ENCODE measurements around the gene SRRM3.
"Not testable (repeated sequence)": the region's sequence is repeated elsewhere in the genome, so short reads cannot be mapped to it uniquely, and the experiment has no call there.

The SRRM3 gene

DNA sequence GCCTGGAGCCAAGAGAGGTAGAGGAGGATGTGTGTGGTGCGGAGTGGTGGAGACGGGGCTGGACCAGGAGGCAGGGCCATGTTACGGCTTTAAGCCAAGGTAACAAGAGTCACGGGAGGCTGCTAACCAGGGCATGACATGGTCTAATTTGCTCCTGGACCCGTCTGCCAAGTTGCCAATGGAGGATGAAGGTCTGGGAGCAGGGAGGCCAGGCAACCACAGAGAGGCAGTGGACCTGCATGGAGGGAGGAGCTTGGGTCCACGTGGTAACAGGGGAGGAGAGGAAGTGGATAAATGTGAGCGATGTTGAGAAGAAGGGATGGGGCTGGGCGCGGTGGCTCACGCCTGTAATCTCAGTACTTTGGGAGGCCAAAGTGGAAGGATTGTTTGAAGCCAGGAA is 31.0 kb downstream of the SRRM3 start:
- no peak for DNase-seq

DNA sequence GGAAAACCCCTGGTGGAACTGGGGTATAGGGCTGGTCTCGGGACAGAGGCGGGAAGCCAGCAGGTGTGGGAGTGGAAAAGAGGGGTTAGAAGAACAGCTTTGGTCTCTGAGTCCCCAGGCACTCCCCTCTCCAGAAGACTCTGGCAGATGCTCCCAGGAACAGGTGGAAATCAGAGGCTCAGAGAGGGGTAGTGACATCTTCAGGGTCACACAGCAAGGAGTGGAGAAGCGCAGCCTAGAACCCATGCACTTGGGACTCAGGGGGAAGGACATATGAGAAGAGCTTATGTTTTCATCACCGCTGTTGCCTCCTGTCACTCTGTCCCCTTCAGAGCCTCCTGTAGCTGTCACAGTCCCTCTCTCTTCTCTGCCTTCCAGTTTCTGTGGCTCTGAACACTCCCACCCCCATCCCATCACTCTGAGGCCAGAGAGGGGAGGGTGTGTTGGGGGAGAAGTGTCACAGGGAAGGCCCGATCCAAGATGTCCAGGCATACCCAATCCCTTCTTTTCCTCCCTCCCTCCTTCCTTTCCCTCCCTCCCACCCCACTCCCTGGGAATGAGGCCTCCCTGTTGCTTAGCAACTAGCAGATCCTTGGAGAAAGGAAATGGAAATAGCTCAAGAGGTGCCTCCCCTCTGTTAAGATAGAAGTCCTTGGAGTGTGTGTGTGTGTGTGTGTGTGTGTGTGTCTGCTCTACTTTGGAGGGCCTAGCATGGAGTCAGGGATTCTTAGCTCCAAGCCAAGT is 32.0 kb downstream of the SRRM3 start:
- no peak for DNase-seq

DNA sequence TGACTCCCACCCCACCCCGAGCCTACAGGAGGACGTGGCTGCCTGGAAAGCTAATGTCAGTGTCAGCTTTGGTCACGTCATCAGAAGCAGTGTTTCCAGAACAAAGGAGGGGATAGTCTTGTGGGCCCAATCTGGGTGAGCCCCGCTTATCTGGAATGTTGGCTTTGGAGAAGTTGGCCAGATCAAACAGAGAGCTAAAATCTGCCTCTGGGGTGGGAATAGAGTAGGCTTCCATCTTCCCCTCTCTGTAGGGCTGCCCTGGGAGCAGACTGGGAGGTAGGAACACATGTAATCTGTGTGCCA is 32.5 kb downstream of the SRRM3 start:
- DNase-seq = no peak

DNA sequence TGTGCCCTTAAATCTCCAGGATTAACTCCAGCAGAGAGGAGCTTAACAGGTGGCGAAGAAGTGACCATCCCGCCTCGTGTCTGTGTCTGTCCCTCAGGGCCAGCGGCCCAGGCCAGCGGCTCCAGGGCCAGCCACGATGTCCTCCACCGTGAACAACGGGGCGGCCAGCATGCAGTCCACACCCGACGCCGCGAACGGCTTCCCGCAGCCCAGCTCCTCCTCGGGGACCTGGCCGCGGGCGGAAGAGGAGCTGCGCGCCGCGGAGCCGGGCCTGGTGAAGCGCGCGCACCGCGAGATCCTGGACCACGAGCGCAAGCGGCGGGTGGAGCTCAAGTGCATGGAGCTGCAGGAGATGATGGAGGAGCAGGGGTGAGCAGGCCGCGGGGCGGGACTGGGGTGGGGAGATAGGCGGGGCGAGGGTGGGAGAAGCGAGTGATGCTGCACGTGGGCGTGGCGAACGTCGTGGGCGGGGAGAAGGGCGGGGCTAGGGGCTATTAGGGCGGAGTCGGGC is 33.3 kb downstream of the SRRM3 start:
- peak; percentile 90 for DNase-seq

DNA sequence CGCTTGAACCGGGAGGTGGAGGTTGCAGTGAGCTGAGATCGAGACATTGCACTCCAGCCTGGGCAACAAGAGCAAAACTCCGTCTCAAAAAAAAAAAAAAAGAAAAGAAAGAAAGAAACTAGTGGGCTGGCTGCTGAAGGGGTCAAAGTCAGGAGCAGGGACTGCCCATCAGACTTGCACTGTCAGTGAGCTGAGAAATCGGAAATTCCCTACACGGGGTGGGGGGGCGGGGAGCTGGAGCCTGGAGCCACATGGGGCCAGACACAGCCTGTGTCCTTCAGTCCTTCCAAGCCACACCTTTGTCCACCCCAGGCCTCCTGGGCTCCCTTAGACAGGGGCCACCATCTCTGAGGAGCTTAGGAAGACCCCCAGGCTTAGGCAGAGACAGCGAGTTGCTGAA is 34.5 kb downstream of the SRRM3 start:
- DNase-seq = no peak

DNA sequence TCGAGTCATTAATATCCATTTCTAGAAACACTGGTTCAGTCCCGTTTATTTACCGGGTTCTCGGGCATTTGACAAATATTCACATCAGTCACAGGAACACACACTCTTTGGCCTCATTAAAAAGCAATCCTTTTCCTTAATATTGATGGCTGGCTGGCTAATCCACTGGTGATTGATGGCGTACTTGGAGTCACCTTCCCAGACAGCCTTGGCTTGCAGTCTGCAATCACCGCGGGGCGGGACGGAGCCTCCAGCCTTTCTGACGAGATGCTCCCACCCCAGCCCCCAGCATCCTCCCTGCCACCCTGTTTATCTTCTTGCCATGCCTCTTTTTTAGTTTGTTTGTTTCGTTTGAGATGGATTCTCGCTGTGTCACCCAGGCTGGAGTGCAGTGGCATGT is 36.6 kb downstream of the SRRM3 start:
- no peak for DNase-seq

DNA sequence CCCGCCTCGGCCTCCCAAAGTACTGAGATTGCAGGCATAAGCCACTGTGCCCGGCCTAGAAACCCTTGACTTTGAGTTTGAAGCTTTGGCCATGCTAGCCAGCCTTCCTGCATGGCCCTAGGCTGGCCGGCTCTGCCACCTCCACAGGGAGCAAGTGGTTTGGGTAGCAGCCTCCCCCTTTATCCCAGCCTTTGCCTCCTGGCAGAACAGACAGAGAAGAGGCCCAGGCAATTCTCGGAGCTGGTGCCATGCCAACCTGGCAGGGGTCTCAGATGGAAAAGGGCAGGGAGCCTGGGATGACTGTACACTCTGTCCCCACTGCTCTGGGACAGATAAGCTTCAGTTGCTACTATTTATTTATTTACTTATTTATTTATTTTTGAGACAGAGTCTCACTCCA is 39.4 kb downstream of the SRRM3 start:
- DNase-seq = no peak

DNA sequence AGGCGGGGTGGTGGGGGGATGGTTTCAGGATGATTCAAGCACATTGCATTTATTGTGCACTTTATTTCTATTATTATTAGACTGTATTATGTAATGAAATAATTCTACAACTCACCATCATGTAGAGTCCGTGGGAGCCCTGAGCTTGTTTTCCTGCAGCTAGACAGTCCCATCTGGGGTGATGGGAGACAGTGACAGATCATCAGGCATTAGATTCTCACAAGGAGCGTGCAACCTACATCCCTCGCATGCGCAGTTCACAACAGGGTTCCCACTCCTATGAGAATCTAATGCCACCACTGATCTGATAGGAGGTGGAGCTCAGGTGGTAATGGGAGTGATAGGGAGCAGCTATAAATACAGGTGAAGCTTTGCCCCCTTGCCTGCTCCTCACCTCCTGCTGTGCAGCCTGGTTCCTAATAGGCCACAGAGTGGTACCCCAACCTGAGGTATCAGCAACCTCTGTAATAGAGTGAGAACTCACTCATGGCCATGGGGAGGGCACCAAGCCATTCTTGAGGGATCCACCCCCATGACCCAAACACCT is 40.9 kb downstream of the SRRM3 start:
- DNase-seq = not testable (repeated sequence)

DNA sequence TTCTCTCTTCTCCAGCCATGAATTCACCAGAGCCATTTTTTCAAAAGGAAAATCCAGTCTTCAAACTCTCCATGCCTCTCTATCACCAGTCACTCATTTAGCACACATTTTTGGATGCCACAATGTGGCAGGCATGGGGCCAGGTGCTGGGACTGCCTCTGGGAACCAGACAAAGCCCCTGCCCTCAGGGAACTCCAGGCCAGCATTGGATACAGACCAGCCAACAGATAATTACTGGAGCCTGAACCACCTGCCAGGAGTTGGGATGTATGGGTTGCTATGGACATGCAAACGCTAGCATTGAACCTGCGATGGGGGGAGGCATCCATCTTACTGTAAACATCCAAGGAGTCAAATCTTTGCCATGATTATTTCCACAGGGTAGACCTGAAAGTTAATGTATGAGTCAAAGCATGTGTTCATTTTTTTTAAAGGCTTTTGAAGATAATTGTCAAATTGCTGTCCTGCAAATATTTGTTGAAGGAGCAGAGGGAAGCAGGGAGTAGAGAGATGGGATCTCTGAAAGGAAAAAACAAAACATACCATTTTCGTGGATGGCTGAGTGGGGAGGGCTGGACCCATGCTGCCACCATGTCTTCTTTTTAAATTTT is 43.2 kb downstream of the SRRM3 start:
- DNase-seq = no peak

DNA sequence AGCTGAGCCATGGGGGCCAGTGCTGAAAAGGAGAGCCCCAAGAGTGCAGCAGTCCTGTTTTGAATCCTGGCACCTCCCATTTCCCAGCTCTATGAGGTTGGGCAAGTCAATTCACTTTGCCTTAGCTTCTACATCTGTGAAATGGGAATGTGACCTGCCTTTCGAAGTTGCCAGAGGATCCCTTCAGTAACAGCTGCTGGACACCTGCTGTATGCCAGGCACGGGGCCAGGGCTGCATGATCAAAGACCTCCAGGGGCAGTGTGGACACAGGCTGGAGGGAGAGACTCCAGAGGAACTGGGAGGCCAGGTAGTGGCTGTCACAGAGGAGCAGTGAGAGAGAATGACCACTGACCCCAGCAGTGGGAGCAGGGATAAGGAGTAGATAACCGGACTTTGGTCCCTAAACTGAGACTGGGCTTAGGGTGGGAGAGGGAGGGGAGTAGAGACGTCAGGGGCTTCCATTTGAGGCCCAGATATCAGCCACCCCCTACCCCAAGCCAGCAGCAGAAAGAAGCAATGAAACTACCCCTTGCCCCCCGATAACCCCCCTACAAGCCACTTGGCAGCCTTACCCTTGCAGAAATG is 45.2 kb downstream of the SRRM3 start:
- no peak for DNase-seq

DNA sequence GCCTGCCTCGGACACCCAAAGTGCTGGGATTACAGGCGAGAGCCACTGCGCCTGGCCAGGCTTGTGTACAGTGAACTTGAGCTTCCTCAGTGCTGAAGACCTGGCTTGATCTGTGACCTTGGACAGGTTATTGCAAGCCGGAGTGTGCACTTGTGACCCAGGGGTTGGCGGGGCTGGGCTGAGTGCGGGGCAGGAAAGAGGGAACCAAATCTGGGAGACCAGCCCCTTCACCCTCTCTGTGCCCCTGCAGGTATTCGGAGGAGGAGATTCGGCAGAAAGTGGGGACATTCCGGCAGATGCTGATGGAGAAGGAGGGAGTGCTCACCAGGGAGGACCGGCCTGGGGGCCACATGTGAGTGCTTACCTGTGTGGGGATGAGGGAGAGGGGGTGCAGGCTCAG is 46.2 kb downstream of the SRRM3 start:
- no peak for DNase-seq

DNA sequence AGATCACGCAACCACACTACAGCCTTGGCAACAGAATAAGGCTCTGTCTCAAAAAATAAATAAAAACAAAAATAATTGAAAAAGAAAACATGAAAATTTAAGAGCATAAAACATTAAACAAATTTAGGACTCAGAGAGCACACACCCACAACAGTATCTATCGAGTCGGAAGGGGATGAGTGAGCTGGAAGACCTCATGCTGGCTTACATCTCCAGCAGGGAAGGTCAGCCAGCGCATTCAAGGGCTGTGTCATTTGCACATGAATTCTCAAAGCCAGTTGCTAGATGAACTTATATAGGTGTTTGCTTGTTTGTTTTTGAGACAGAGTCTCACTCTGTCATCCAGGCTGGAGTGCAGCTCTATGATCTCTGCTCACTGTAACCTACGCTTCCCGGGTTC is 50.3 kb downstream of the SRRM3 start:
- no peak for DNase-seq

DNA sequence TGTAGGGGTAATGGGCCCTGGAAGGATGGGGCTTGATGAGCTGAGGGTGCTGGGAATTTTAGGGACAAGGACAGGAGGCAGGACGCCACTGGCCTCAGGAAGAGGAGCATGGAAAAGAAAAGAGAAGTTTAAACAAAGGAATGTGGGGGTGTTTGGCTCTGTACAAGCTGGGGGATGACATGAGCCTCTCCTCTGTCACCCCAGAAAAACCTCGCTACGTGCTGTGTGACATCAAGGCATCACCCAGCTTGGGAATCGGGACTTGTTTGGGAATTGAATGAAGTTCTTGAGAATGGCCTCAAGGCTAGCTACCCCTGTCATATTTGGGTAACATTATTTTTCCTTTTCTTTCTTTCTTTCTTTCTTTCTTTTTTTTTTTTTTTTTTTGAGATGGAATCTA is 53.1 kb downstream of the SRRM3 start:
- no peak for DNase-seq

DNA sequence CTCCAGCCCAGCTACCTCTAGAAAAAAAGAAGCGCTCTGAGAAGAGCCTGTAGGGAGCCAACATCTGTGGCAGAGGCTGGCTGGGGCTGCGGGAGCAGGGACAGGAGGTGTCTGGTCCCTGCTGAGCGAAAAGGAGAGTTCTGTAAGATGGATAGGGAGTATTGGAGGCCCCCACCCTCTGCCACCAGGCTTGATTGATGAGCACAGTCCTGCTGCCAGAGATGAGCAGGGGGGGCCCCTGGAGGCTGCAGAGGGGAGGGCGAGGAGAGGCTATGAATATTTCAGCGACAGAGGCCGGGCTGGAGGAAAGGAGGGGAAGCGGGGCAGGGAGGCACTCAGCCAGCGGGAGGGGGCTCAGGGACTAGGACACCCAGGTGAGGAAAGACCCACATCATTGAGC is 56.3 kb downstream of the SRRM3 start:
- no peak for DNase-seq

DNA sequence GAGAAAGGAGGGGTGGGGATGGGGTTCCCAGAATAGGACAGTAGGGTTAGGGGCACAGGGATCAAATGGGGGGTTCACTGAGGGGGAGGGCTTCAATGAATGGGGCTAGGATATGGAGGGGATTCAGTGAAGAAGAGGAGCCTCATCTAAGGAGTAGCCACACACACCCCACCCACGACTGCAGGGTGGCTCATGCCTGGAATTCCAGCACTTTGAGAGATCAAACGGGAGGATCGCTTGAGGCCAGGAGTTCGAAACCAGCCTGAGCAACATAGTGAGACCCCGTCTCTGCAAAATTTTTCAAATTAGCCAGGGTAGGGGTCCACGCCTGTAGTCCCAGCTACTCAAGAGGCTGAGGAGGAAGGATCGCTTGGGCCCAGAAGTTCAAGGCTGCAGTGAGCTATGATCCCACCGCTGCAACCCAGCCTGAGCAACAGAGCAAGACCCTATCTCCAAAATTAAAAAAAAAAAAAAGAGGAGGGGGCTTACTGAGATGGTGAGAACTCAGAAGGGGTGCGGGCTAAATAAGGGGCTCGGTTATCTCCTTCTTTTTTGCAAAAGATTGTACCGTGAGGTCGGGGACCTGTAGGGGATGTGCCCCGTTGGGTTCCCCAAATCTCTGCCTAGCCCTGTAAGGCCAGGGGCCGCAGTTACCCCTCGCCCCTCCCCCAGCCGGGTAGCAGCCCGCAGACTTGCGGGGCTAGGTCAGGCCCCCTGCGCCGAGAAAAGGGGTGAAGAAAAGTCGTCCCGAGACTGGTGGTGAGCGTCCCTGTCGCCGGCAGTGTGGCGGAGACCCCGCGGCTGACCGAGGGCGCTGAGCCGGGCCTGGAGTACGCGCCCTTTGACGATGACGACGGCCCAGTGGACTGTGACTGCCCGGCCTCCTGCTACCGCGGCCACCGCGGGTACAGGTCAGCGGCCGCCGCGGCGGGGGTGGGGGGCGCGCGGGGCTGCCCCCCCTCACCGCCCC is 57.7 kb downstream of the SRRM3 start:
- DNase-seq = no peak

DNA sequence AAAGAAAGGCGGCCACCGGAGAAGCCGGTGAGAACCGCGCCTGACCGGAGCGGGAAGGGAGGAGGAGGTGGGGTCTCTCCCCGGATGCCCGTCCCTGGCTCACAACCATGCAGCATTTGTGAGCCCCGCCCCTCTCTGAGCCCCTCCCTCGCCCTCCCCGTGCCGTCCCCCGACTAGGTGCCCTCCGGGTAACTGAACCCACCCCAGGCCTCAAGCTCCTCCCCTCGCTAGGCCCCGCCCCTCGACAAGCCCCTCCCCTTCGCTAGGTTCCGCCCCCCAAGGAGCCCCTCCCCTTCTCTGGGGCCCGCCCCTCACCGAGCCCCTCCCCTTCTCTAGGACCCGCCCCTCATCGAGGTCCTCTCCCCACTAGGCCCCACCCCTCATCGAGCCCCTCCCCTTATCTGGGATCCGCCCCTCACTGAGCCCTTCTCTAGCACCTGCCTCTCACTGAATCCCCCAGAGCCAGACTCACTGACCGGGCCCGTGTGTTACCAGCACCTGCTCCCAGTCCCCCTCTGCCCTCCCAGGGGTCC is 58.5 kb downstream of the SRRM3 start:
- peak; percentile 70 for DNase-seq

DNA sequence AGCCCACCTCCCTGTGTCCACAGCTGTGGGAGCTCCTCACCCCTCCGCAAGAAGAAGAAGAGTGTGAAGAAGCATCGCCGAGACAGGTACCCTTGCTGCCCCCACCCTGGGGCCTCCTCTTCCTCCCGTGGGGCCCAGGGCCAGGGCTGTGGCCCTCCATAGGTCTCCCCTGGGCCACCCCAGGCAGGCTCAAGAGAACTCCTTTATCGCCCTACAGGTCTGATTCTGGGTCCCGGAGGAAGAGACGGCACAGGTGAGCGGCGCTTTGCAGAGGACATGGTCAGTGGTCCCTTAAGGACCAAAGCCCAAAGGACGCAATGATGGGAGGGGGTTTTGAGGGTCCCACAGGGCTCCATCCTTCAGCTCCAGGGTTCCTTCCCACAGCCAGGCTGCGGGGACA is 59.6 kb downstream of the SRRM3 start:
- no peak for DNase-seq

DNA sequence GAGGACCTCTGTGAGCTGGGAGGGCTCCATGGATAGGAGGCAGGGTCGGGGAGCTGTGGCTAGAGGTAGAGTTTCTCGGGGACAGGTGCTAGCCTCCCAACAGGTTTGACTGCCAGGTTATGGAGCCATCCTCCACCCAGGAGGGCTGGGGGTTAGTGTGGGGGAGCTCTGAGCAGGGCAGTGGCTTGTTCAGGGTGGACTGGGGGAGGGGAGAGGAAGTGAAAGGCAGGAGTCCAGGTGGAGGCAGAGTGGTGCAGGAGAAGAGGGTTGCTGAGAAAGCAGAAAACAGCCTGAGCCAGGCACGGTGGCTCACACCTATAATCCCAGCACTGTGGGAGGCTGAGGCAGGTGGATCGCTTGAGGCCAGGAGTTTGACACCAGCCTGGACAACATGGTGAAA is 60.2 kb downstream of the SRRM3 start:
- DNase-seq = no peak

DNA sequence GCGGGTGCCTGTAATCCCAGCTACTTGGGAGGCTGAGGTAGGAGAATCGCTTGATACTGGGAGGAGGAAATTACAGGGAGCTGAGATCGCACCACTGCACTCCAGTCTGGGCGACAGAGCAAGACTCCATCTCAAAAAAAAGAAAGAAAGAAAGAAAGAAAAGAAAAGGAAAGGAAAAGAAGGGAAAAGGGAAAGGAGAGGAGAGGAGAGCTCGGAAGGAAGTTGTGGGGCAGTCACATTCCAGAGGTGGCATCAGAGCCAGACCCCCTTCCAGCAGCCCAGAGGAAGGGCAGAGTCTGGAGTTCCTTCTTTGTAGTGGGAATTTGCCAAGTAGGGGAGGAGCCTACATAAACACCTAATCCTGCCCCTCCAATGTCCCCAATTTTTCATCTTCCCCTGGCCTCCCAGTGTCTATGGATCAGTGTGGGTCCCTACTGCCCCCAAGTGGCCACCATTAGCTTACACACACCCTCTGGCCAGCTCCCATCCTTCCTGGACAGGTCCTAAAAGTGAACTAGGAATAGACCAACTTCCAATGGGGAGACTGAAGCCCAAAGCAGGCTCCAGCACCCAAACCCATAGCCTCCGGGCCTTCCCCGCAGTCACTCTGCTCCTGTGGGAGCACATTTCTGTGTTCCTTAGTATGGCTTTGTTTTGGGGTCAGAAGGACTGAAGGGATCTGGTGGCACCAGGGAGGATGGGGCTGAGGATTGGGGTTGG is 61.1 kb downstream of the SRRM3 start:
- peak; percentile 60 for DNase-seq

DNA sequence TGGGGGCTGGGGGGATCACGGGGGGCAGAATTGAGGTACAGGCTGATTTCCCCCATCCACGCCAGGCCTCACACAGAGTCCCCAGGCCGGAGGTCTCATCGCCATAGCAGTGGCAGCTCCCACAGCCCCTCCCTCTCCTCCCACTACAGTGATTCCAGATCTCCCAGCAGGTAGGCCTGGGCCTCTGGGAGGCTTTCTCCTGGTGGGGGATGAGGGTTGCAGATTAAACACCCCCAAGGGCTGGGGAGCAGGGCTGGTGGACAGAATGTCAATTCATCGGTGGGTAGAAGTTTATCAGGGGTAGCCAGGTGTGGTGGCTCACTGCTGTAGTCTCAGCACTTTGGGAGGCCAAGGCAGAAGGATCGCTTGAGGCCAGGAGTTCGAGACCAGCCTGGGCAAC is 63.6 kb downstream of the SRRM3 start:
- no peak for DNase-seq

DNA sequence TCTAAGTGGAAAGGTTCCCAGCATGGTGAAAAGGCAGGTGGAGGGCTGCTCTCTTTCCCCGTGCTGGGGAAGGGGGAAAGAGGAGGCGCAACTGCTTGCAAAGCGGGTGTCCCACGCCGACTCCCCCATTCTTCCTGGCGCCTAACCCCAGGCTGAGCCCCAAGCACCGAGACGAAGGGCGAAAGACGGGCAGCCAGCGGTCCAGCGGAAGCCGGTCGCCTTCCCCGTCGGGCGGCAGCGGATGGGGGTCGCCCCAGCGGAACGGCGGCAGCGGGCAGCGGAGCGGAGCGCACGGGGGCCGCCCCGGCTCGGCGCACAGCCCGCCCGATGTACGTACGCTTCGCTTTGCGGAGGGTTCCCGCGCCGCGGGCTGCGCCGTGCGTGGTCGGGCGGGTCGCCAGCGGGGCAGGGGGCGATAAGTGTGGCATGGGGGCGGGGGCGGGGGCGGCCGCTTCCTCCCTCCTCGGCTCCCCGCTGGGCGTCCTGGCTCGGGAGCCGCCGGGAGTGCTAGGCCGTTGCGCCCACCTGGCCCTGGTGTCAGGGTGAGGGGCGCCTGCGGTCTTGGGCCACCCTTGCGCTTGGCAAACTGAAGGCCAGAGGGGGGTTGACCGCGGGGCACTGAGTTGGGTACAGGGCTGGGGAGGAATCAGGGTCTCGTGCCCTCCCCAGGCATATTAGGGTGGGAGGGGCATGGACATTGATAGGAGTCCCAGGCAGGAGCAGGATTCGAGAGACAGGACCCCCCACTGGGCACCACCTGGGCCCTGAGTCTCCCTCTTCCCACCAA is 65.6 kb downstream of the SRRM3 start:
- peak; percentile 13 for DNase-seq

DNA sequence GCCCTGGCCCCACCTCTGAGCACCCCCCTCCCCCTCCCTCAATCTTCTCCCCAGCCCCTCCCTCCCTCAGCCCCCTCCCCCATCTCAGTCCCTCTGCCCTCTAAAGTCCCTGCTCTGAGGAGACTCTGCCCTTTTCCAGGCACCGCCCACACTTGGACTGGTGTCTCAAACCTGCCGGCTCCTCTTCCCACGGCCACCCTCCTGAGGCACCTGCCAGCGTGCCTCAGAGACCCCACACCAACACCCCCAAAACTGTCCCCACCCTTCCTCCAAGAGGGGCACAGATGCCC is 66.1 kb downstream of the SRRM3 start:
- no peak for DNase-seq
